Measurements from ENCODE around the gene TNFAIP3. TPM values are rescaled to one million over a fixed set of nuclear protein-coding genes. Genes with fewer than 3 reads are reported as not detected.

Gene TNFAIP3
- polyA plus RNA-seq, 3 donors: 35.5 to 273 (median 38.4) TPM

DNA sequence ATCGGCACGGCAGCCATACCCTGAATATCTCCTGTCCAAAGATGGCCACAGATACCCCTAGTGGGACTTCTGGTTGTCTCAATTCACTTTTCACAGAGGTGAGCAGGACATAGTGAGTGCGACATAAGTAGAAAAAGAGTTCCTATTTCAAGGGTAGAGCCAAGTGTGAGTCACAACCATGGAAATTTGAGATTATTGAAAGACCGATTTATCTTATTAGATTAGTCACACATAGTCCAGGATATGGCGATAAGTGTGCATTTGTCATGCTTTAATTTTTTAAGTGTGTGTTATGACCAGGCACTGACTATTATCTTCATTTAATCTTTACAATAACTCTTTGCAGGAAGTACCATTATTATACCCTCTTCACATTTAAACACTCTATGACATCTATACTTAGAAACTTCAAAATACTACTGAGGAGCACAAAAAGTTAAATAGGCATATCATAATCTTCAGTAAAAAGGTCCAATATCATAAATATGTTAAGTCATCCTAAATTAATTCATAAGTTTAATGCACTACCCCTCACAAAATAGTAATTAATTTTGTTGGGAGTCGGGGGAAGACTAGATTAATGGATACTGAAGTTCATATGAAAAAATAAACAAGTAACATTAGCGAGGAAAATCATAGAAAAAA lies 13.4 kb upstream of the TNFAIP3 start:
- H3K27ac ChIP-seq (ENCODE audit: low read depth in 1 of 2, low read length in 2 of 2): no peak overlapping the region
- Mint-ChIP-seq H3K4me1 (peaks cover 14% of the 10 kb centered on the region), H3K27me3 (ENCODE audit: low read depth in 3 of 3) (no peaks in the 10 kb centered on the region), H3K27ac (peak overlapping the region in 1 of 7 donors; percentile 55), H3K36me3 (no peaks in the 10 kb centered on the region), H3K9me3 (peaks cover 0 to 9% (median 3%) of the 10 kb centered on the region in 7 donors), H3K4me3 (no peak overlapping the region)
- no peak overlapping the region for H3K4me2 ChIP-seq (replicated peaks; ENCODE audit: extremely low read depth, low read length, poor library complexity, severe bottlenecking)
- H3K4me1 ChIP-seq (ENCODE audit: control insufficient read depth in 1 of 2, insufficient read depth in 2 of 2, low read length in 2 of 2): peaks cover 7 to 12% of the 10 kb centered on the region in 2 donors
- DNase-seq: peak in 1 of 3 donors; percentile 79
- H2AFZ ChIP-seq (ENCODE audit: insufficient read depth, low read depth, low read length, poor library complexity, severe bottlenecking): no peak overlapping the region
- intact Hi-C loops (cut with micrococcal nuclease): no loop called here
- H3K4me3 ChIP-seq (replicated peaks in 1 of 3; ENCODE audit: low read depth in 2 of 3, low read length in 3 of 3): no peak overlapping the region
- TF ChIP-seq, protein P1, sequence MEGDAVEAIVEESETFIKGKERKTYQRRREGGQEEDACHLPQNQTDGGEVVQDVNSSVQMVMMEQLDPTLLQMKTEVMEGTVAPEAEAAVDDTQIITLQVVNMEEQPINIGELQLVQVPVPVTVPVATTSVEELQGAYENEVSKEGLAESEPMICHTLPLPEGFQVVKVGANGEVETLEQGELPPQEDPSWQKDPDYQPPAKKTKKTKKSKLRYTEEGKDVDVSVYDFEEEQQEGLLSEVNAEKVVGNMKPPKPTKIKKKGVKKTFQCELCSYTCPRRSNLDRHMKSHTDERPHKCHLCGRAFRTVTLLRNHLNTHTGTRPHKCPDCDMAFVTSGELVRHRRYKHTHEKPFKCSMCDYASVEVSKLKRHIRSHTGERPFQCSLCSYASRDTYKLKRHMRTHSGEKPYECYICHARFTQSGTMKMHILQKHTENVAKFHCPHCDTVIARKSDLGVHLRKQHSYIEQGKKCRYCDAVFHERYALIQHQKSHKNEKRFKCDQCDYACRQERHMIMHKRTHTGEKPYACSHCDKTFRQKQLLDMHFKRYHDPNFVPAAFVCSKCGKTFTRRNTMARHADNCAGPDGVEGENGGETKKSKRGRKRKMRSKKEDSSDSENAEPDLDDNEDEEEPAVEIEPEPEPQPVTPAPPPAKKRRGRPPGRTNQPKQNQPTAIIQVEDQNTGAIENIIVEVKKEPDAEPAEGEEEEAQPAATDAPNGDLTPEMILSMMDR (IDR thresholded peaks at IDR 0.05): no peak
- H3K36me3 ChIP-seq (replicated peaks in 1 of 2; ENCODE audit: control insufficient read depth in 1 of 2, insufficient read depth in 2 of 2, low read length in 2 of 2): no peaks in the 10 kb centered on the region
- no peaks in the 10 kb centered on the region for H4K20me1 ChIP-seq (ENCODE audit: insufficient read depth, low read length)
- no peaks in the 10 kb centered on the region for H3K9me3 ChIP-seq (replicated peaks in 1 of 2; ENCODE audit: control insufficient read depth in 1 of 2, insufficient read depth in 1 of 2, low read length in 2 of 2)
- no peak overlapping the region for H3K9ac ChIP-seq (ENCODE audit: insufficient read depth, low read length, poor library complexity, severe bottlenecking)
- no peaks in the 10 kb centered on the region for H3K79me2 ChIP-seq (ENCODE audit: insufficient read depth, low read length)
- H3K27me3 ChIP-seq (ENCODE audit: control insufficient read depth in 2 of 2, insufficient read depth in 2 of 2, low read length in 2 of 2): no peaks in the 10 kb centered on the region
- 62% methylated on average over 2 of the region's 7 CpGs for WGBS (ENCODE audit: insufficient coverage)

DNA sequence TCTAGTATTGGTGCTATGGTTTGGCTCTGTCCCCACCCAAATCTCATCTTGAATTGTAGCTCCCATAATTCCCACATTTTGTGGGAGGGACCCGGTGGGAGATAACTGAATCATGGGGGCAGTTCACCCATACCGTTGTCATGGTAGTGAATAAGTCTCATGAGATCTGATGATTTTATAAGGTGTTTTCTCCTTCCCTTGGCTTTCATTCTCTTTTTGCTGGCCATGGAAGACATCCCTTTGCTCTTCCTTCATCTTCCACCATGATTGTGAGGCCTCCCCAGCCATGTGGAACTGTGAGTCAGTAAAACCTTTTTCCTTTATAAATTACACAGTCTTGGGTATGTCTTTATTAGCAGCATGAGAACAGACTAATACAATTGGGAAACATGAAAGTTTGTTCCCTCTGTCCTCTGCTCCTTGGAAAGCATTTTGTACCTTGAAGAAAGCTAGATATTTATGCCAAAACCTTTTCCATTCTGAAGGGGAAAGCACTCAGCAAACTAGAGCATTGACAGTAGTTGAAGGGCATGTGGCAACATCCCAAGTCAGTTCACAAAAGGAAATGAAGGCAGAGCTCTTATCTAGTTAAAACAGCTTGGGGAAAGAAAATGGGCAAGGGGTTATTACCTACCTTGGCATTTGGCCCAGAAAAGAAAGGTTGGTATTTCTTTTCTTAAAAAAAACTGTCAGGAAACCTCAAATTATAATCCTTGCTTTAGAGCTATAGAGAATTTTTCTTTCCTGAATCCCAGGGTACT lies 10.7 kb upstream of the TNFAIP3 start:
- Mint-ChIP-seq H3K4me3 (no peak overlapping the region), H3K9me3 (peaks cover 0 to 9% (median 3%) of the 10 kb centered on the region in 7 donors), H3K4me1 (peaks cover 7% of the 10 kb centered on the region), H3K27ac (peak overlapping the region in 1 of 7 donors; percentile 40), H3K27me3 (ENCODE audit: low read depth in 3 of 3) (no peaks in the 10 kb centered on the region), H3K36me3 (no peaks in the 10 kb centered on the region)
- Histone ChIP-seq H3K4me1 (ENCODE audit: control insufficient read depth in 1 of 2, insufficient read depth in 2 of 2, low read length in 2 of 2) (peaks cover 0 to under 1% of the 10 kb centered on the region in 2 donors), H3K79me2 (ENCODE audit: insufficient read depth, low read length) (no peaks in the 10 kb centered on the region), H3K36me3 (replicated peaks in 1 of 2; ENCODE audit: control insufficient read depth in 1 of 2, insufficient read depth in 2 of 2, low read length in 2 of 2) (no peaks in the 10 kb centered on the region), H3K27ac (ENCODE audit: low read depth in 1 of 2, low read length in 2 of 2) (no peak overlapping the region), H3K9me3 (replicated peaks in 1 of 2; ENCODE audit: control insufficient read depth in 1 of 2, insufficient read depth in 1 of 2, low read length in 2 of 2) (no peaks in the 10 kb centered on the region), H3K4me3 (replicated peaks in 1 of 3; ENCODE audit: low read depth in 2 of 3, low read length in 3 of 3) (no peak overlapping the region), H3K9ac (ENCODE audit: insufficient read depth, low read length, poor library complexity, severe bottlenecking) (no peak overlapping the region), H3K27me3 (ENCODE audit: control insufficient read depth in 2 of 2, insufficient read depth in 2 of 2, low read length in 2 of 2) (no peaks in the 10 kb centered on the region), H4K20me1 (ENCODE audit: insufficient read depth, low read length) (no peaks in the 10 kb centered on the region), H3K4me2 (replicated peaks; ENCODE audit: extremely low read depth, low read length, poor library complexity, severe bottlenecking) (no peak overlapping the region), H2AFZ (ENCODE audit: insufficient read depth, low read depth, low read length, poor library complexity, severe bottlenecking) (no peak overlapping the region)
- intact Hi-C loops (cut with micrococcal nuclease): no loop called here
- no peak for DNase-seq
- no CpG with 5 or more reads among the region's 2 CpGs for WGBS (ENCODE audit: insufficient coverage)
- TF ChIP-seq, protein P1 (IDR thresholded peaks at IDR 0.05): no peak
